KMS-11 (cell line): ENCODE data around the gene GPR35.

Experiments
- H2AFZ ChIP-seq: fragments of 200-600 bp; sonication (generic); 2 replicates; pipeline ENCODE4 v1.6.1; 2016; ENCODE audit warnings: antibody characterized with exemption, mixed run types, low read depth
- H3K27ac ChIP-seq: fragments of 200-600 bp; sonication (generic); 2 replicates; pipeline ENCODE4 v1.6.1; 2016; ENCODE audit warnings: mild to moderate bottlenecking, mixed run types
- H3K27me3 ChIP-seq: fragments of 200-600 bp; sonication (generic); 2 replicates; pipeline ENCODE4 v1.6.1; 2017; ENCODE audit warnings: mild to moderate bottlenecking, low read depth, mixed run types, moderate library complexity; ENCODE audit not compliant: insufficient read depth
- H3K36me3 ChIP-seq: fragments of 200-600 bp; sonication (generic); 2 replicates; pipeline ENCODE4 v1.6.1; 2017; ENCODE audit warnings: mild to moderate bottlenecking, mixed run types; ENCODE audit not compliant: insufficient read depth
- H3K4me1 ChIP-seq: fragments of 200-600 bp; sonication (generic); 2 replicates; pipeline ENCODE4 v1.6.1; 2016; ENCODE audit warnings: mild to moderate bottlenecking, low read depth, mixed run types; ENCODE audit not compliant: poor library complexity, severe bottlenecking
- H3K4me2 ChIP-seq: fragments of 200-600 bp; sonication (generic); 2 replicates; pipeline ENCODE4 v1.7.0; 2016; ENCODE audit warnings: mild to moderate bottlenecking, mixed run types
- H3K4me3 ChIP-seq: fragments of 200-600 bp; sonication (generic); IDR thresholded peaks from 2 replicates; pipeline ENCODE4 v1.6.1; 2017; ENCODE audit warnings: low read depth, low read length, mixed read lengths; ENCODE audit not compliant: insufficient read depth
- H3K79me2 ChIP-seq: fragments of 200-600 bp; sonication (generic); 2 replicates; pipeline ENCODE4 v1.6.1; 2016; ENCODE audit warnings: low read depth, mixed run types; ENCODE audit not compliant: insufficient read depth
- H3K9ac ChIP-seq: fragments of 200-600 bp; sonication (generic); 2 replicates; pipeline ENCODE4 v1.6.1; 2016; ENCODE audit warnings: mild to moderate bottlenecking, mixed run types
- H4K20me1 ChIP-seq: fragments of 200-600 bp; sonication (generic); 2 replicates; pipeline ENCODE4 v1.6.1; 2016; ENCODE audit warnings: mild to moderate bottlenecking, mixed run types; ENCODE audit not compliant: insufficient read depth
- CTCF ChIP-seq: fragments of 200-600 bp; sonication (generic); conservative IDR thresholded peaks from 2 replicates; pipeline ENCODE4 v1.6.1; 2017; ENCODE audit warnings: low read depth, mild to moderate bottlenecking, antibody characterized with exemption, low read length, moderate library complexity, mixed read lengths

Gene GPR35

GRCh38 chr2:240581811-240582210, 43.5 kb upstream of the GPR35 start:
- Histone ChIP-seq H3K27me3 (no peaks in the 10 kb centered on the region), H3K4me1 (peaks cover 82% of the 10 kb centered on the region), H2AFZ (no peak overlapping the region), H3K9ac (no peak overlapping the region), H3K27ac (no peak overlapping the region), H3K4me2 (no peak overlapping the region), H3K4me3 (no peak overlapping the region), H4K20me1 (no peaks in the 10 kb centered on the region), H3K79me2 (peaks cover 27% of the 10 kb centered on the region; the same call in 1 of the 2 replicates), H3K36me3 (no peaks in the 10 kb centered on the region)
- no peak for TF ChIP-seq CTCF

GRCh38 chr2:240582781-240583180, 42.5 kb upstream of the GPR35 start:
- H3K4me3 ChIP-seq = no peak overlapping the region
- peaks cover 72% of the 10 kb centered on the region for H3K4me1 ChIP-seq
- peak overlapping the region; percentile 70; the same call in 1 of the 2 replicates for H3K4me2 ChIP-seq
- H3K27ac ChIP-seq = no peak overlapping the region
- no peaks in the 10 kb centered on the region for H3K36me3 ChIP-seq
- no peak overlapping the region for H3K9ac ChIP-seq
- H3K79me2 ChIP-seq = peaks cover 31% of the 10 kb centered on the region
- H2AFZ ChIP-seq = no peak overlapping the region
- no peak for TF ChIP-seq CTCF
- no peaks in the 10 kb centered on the region for H3K27me3 ChIP-seq
- H4K20me1 ChIP-seq = no peaks in the 10 kb centered on the region

- Histone ChIP-seq H3K4me1 (peaks cover 70% of the 10 kb centered on the region), H3K79me2 (peaks cover 41% of the 10 kb centered on the region), H3K27ac (peak overlapping the region; percentile 86), H3K4me2 (peak overlapping the region; percentile 70), H3K36me3 (no peaks in the 10 kb centered on the region), H3K27me3 (no peaks in the 10 kb centered on the region), H4K20me1 (no peaks in the 10 kb centered on the region), H2AFZ (no peak overlapping the region), H3K4me3 (no peak overlapping the region), H3K9ac (peak overlapping the region; percentile 51; the same call in 1 of the 2 replicates)
- no peak for TF ChIP-seq CTCF
Observed at GRCh38 chr2:240583774-240584173, 41.5 kb upstream of the GPR35 start.

GRCh38 chr2:240584486-240585031, 40.7 kb upstream of the GPR35 start:
- H3K79me2 ChIP-seq = peaks cover 48% of the 10 kb centered on the region
- peak overlapping the region; percentile 70 for H3K4me2 ChIP-seq
- H2AFZ ChIP-seq = no peak overlapping the region
- H3K36me3 ChIP-seq = no peaks in the 10 kb centered on the region
- no peaks in the 10 kb centered on the region for H4K20me1 ChIP-seq
- no peaks in the 10 kb centered on the region for H3K27me3 ChIP-seq
- TF ChIP-seq CTCF = no peak
- H3K4me1 ChIP-seq = peaks cover 62% of the 10 kb centered on the region
- H3K9ac ChIP-seq = peak overlapping the region; percentile 86; the same call in 1 of the 2 replicates
- H3K27ac ChIP-seq = peak overlapping the region; percentile 86
- H3K4me3 ChIP-seq = no peak overlapping the region
